GM12801 (cell line): ENCODE data around the gene HSH2D.

Source experiments
- TF ChIP-seq, protein P1 (sequence below): IDR thresholded peaks from one replicate; pipeline ENCODE4 v1.5.1; 2011; ENCODE audit warnings: control low read depth; ENCODE audit not compliant: insufficient read length; ENCODE audit errors: extremely low read depth

Gene HSH2D, protein sequence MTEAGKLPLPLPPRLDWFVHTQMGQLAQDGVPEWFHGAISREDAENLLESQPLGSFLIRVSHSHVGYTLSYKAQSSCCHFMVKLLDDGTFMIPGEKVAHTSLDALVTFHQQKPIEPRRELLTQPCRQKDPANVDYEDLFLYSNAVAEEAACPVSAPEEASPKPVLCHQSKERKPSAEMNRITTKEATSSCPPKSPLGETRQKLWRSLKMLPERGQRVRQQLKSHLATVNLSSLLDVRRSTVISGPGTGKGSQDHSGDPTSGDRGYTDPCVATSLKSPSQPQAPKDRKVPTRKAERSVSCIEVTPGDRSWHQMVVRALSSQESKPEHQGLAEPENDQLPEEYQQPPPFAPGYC

DNA sequence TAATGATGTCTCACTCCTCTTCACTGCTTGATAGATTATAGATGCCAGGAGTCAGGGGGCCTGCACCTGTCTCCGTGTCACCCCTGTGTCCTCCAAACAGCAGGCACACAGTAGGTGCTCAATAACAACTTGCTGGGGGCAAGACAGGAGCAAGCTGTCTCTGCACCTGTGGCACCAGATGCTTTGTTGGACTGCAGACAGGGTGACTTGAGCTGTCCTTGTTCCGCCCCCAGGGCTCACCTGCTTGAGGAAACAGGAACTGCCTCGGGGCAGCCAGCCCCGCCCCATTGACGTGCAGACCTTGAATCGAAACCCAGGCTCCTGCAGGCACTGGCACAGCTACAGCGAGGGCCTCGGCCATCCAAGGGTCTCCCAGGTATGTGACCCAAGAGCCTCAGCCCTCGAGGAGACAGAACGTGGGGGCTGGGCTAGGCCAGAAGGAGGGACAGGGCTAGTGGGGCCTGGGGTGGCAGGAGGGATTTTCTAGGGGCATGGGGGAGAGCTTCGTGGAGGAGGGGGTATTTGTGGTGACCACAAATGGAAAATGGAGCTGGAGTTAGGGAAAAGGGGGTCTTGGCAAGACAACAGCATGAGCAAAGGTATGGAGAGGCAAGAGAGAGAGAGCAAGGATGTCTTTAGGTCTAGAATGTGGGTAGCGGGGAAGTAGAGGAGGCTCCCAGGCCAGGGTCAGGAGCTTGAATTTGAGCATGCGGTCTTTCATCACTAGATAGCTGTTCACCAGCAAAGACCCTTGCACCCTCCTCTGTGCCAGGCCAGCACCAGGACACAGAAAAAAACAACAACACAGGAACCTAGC is at the start of gene HSH2D:
TSS of gene HSH2D (plus strand) at position 287 of the 817 bp plus-strand sequence. CDS start 5,066 bp downstream, outside the sequence.
- TF ChIP-seq, protein P1, sequence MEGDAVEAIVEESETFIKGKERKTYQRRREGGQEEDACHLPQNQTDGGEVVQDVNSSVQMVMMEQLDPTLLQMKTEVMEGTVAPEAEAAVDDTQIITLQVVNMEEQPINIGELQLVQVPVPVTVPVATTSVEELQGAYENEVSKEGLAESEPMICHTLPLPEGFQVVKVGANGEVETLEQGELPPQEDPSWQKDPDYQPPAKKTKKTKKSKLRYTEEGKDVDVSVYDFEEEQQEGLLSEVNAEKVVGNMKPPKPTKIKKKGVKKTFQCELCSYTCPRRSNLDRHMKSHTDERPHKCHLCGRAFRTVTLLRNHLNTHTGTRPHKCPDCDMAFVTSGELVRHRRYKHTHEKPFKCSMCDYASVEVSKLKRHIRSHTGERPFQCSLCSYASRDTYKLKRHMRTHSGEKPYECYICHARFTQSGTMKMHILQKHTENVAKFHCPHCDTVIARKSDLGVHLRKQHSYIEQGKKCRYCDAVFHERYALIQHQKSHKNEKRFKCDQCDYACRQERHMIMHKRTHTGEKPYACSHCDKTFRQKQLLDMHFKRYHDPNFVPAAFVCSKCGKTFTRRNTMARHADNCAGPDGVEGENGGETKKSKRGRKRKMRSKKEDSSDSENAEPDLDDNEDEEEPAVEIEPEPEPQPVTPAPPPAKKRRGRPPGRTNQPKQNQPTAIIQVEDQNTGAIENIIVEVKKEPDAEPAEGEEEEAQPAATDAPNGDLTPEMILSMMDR: no peak

DNA sequence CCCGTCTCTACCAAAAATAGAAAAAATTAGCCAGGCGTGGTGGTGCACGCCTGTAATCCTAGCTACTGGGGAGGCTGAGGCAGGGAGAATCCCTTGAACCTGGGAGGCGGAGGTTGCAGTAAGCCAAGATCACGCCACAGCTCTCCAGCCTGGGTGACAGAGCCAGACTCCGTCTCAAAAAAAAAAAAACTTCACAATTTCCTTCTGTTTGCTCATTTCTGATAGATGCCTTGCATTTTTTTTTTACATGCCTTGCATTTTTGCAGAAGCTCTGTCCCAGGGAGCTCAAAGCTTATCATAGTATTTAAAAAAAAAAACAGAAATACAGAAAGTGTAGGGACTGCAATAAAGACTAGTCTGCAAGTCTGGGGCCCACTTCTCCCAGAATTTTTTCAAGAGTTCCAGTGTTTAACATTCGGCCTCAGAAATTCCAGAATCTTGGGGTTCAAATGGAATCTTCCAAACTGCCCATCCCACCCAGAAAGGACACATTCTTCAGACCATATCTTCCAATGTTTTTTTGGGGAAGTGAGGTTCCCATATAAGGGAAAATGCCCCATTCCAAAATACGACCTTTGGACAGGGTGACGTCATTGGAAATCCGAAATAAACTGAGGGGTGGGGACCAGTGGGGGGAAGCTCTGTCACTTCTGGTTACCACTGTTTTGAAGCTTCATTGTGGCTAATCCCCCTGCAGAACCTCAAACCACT is 49.0 kb upstream of the HSH2D start:
- TF ChIP-seq, protein P1: no peak

DNA sequence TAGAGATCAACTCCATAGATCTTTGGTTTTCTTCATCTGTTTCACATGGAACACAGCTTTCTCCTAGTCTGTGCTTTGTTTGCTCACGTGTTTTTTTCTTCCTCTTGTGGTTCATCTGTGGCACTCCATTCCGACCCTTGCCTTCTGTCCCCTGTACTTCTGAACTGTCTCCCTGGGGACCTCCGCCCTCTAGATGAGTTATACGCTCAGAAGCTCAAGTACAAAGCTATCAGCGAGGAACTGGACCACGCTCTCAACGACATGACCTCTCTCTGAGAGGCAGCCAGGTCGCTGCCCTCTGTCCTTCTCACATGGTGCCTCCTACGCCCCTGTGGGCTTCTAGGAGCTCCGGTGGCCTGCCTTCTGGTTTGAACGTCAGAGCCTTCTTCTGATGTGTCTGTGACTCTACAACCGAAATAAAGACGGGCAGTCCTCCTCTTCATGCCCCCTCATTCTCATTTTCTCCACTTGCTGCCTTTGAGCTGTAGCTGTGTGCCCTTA is 48.4 kb upstream of the HSH2D start:
- TF ChIP-seq, protein P1: no peak

DNA sequence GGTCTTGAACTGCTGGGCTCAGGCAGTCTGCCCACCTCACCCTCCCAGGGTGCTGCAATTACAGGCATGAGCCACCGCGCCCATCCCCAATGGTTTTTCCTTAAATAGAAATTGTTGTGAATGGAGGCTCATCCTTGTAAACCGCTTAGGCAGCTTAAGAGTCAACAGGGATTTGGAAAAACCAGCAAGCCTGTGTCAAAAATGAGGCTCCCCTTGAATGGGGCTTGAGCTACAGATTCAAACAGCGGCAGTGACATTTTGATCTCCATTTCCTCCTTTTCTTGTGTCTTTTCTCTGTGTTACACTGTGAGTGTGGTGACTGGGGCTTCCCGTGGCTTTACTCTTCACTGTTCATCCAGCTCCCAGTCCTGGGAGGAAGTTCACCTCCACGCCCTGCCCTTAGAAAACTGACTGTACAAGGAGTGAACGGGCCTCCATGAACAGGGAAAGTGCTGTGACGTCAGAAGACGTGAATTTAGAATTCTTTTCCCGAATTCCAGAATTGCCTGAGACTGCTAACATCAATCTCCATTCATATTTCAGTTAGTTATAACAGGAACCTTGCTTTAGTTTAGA is 47.1 kb upstream of the HSH2D start:
- TF ChIP-seq, protein P1: no peak

DNA sequence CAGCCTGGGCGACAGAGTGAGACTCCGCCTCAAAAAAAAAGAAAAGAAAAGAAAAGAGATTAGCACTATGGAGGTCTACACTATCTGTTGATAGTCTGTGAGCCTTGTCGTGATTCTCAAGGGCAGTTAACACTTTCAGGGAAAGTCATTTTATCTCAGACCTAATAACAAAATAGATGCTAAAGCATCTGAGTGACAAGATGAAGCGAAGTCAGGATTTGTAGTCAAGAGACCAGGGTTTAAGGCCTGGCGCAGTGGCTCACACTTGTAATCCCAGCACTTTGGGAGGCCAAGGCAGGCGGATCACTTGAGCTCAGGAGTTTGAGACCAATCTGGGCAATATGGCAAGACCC is 45.1 kb upstream of the HSH2D start:
- TF ChIP-seq, protein P1: no peak

DNA sequence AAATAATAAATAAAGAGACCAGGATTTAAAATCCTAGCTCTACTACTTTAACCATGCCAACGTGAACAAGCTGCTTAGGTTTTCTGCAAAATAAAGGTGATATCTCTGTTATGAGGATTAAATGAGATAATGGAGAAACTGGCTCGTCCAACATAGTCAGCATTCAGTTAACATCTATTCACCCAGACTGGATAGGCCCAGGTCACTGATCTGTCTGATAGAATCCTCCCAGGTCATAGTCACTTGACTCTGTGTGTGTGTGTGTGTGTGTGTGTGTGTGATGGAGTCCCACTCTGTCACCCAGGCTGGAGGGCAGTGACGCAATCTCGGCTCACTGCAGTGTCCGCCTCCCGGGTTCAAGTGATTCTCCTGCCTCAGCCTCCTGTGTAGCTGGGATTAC is 44.7 kb upstream of the HSH2D start:
- TF ChIP-seq, protein P1: no peak
